ENCODE results near the gene OAT.

DNA sequence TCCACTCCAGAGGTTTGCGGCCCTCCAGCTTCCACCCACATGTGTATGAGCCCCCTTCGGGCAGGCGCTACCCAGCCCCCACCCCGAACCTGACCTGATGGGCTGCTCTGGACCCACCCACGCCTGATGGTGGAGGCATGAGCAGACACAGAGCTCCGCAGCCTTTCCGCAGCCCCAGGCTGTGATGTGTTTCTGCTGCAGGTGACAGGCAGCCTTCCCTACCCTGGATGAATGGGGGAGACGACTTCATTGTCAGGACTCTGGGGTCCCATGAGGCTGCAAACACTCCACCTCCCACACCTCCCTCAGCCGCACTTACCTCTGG, 61.2 kb downstream of the OAT start:
- TF ChIP-seq, protein P1, sequence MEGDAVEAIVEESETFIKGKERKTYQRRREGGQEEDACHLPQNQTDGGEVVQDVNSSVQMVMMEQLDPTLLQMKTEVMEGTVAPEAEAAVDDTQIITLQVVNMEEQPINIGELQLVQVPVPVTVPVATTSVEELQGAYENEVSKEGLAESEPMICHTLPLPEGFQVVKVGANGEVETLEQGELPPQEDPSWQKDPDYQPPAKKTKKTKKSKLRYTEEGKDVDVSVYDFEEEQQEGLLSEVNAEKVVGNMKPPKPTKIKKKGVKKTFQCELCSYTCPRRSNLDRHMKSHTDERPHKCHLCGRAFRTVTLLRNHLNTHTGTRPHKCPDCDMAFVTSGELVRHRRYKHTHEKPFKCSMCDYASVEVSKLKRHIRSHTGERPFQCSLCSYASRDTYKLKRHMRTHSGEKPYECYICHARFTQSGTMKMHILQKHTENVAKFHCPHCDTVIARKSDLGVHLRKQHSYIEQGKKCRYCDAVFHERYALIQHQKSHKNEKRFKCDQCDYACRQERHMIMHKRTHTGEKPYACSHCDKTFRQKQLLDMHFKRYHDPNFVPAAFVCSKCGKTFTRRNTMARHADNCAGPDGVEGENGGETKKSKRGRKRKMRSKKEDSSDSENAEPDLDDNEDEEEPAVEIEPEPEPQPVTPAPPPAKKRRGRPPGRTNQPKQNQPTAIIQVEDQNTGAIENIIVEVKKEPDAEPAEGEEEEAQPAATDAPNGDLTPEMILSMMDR (IDR thresholded peaks at IDR 0.05; ENCODE audit: poor library complexity) = no peak
- TF ChIP-seq EZH2 (IDR thresholded peaks at IDR 0.05; ENCODE audit: borderline replicate concordance) = no peak

Measured in hepatocyte (in vitro differentiated cells).